Measurements from ENCODE around the gene ABHD17C. TPM values are rescaled to one million over a fixed set of nuclear protein-coding genes. Genes with fewer than 3 reads are reported as not detected.
A peak's percentile ranks its signal among the peaks of the same experiment; 100 is the strongest.

Gene ABHD17C
- total and polyA plus RNA-seq, 2 of the 8 experiments (the other 6 are each of a cell fraction or from before 2014, with no cell fraction given): 20.2 to 29.8 TPM

DNA sequence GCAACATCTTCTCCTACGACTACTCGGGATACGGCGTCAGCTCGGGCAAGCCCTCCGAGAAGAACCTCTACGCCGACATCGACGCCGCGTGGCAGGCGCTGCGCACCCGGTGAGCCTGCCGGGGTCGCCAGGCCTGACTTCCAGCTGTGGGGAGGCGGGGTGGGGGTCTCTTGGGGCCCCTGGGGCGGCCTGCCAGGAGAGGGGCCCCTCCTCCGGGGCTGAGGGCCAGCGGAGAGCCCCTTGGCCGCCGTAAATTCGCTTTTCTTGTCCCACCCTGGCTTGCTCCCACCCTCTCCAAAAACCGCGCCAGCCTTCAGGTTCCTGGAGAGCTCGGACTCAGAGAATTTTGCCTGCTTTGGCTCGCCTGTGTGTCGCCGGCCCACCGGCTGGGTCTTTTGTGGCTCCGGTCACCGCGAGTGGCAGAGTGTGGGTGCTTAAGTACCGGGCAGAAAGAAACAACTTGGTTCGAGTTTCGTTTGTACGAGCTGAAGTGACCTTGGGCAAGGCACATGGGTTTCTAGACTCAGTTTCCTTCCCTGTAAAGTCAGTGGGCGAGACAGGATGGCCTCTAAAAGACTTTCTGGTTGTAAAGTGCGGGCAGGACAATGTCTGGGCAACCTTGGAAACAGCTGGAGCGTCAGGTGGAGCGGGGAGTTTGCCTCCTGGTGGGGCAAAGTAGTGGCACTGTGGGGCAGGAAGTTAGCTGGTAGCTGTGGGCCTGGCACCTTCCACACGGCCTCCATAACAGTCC is 976 bp downstream of the ABHD17C start (continued):
- no peak for TF ChIP-seq CHD2 (IDR thresholded peaks at IDR 0.05; ENCODE audit: low read length)
- TF ChIP-seq CBX5 (IDR thresholded peaks at IDR 0.05; ENCODE audit: low read depth, low read length): no peak
- TF ChIP-seq POLR2A (IDR thresholded peaks at IDR 0.05; ENCODE audit: control extremely low read depth in 1 of 2, low read depth in 2 of 2, low read length in 2 of 2): no peak
- no peak for TF ChIP-seq KDM1A (IDR thresholded peaks at IDR 0.05; ENCODE audit: borderline replicate concordance, low read length)
- 0 out of 2 replicates have a peak, but pooled peaks have one; percentile 11 for TF ChIP-seq YY1 (IDR thresholded peaks at IDR 0.05; ENCODE audit: low read depth, low read length)
- TF ChIP-seq, protein P1, sequence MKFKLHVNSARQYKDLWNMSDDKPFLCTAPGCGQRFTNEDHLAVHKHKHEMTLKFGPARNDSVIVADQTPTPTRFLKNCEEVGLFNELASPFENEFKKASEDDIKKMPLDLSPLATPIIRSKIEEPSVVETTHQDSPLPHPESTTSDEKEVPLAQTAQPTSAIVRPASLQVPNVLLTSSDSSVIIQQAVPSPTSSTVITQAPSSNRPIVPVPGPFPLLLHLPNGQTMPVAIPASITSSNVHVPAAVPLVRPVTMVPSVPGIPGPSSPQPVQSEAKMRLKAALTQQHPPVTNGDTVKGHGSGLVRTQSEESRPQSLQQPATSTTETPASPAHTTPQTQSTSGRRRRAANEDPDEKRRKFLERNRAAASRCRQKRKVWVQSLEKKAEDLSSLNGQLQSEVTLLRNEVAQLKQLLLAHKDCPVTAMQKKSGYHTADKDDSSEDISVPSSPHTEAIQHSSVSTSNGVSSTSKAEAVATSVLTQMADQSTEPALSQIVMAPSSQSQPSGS (IDR thresholded peaks at IDR 0.05; ENCODE audit: low read length): no peak
- TF ChIP-seq JUND (IDR thresholded peaks at IDR 0.05; ENCODE audit: low read length): no peak
- TF ChIP-seq CBX8 (IDR thresholded peaks at IDR 0.05; ENCODE audit: borderline replicate concordance, low read depth, low read length): no peak
- TF ChIP-seq CTBP2 (IDR thresholded peaks at IDR 0.05; ENCODE audit: borderline replicate concordance, insufficient read depth, insufficient read length, low read length): no peak
- TF ChIP-seq SP2 (IDR thresholded peaks at IDR 0.05; ENCODE audit: low read length): no peak
- no peak for TF ChIP-seq SP4 (IDR thresholded peaks at IDR 0.05; ENCODE audit: low read length)
- no peak for TF ChIP-seq NRF1 (IDR thresholded peaks at IDR 0.05; ENCODE audit: low read depth, low read length)
- TF ChIP-seq RXRA (IDR thresholded peaks at IDR 0.05; ENCODE audit: insufficient read depth, low read depth, low read length): no peak
- no peak for TF ChIP-seq POU5F1 (IDR thresholded peaks at IDR 0.05; ENCODE audit: low read depth, low read length)
- TF ChIP-seq, protein P2, sequence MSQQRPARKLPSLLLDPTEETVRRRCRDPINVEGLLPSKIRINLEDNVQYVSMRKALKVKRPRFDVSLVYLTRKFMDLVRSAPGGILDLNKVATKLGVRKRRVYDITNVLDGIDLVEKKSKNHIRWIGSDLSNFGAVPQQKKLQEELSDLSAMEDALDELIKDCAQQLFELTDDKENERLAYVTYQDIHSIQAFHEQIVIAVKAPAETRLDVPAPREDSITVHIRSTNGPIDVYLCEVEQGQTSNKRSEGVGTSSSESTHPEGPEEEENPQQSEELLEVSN (IDR thresholded peaks at IDR 0.05): peak; percentile 3
- no peak for TF ChIP-seq EGR1 (IDR thresholded peaks at IDR 0.05; ENCODE audit: borderline replicate concordance, low read depth, low read length)
- TF ChIP-seq EP300 (IDR thresholded peaks at IDR 0.05; ENCODE audit: borderline replicate concordance in 1 of 2, low read depth in 2 of 2, low read length in 2 of 2): no peak
- TF ChIP-seq CEBPB (IDR thresholded peaks at IDR 0.05; ENCODE audit: low read depth, low read length): no peak
- TF ChIP-seq SUZ12 (IDR thresholded peaks at IDR 0.05; ENCODE audit: low read length): no peak; the same call in 1 of the 2 replicates
- TF ChIP-seq SIX5 (IDR thresholded peaks at IDR 0.05; ENCODE audit: low read depth, low read length): no peak

All from H1 (cell line).